IMR-90 (cell line): ENCODE measurements around the gene RTN4IP1. TPM values are rescaled to one million over a fixed set of nuclear protein-coding genes. Genes with fewer than 3 reads are reported as not detected.
A peak's percentile ranks its signal among the peaks of the same experiment; 100 is the strongest.

Source experiments
- ATAC-seq: fragments of 200-7000 bp; cut with Tn5 transposase; 2 replicates; pipeline ENCODE4 v1.9.1; 2020; ENCODE audit warnings: low read depth, mild to moderate bottlenecking, moderate library complexity
- BruUV-seq: library from RNA; stranded (reverse); fragments of 400-500 nt; replicated peaks from 2 replicates; lab custom pipeline; 2021; lab: Mats Ljungman, UMichigan
- CTCF ChIA-PET: fragments of 300-600 bp; formaldehyde crosslinking; extraction: SDS; loops from one replicate; lab custom pipeline; 2021; ENCODE audit warnings: antibody characterized with exemption; lab: Yijun Ruan, JAX
- POLR2A ChIA-PET: fragments of 300-600 bp; sonication (Branson Sonifier 250); formaldehyde crosslinking; loops from one replicate; lab custom pipeline; 2022; ENCODE audit warnings: antibody characterized with exemption; ENCODE audit not compliant: unreplicated experiment; lab: Charles Lee
- DNase-seq: peaks from one replicate; pipeline ENCODE4 v3.0.0; 2013
- H2AFZ ChIP-seq: replicated peaks from 2 replicates; pipeline ENCODE3; 2013; ENCODE audit warnings: low read length, mild to moderate bottlenecking; ENCODE audit not compliant: poor library complexity
- H2AK5ac ChIP-seq: 2 replicates; pipeline ENCODE4 v1.6.1; 2013; ENCODE audit warnings: low read depth, low read length, inconsistent platforms
- H2AK9ac ChIP-seq: replicated peaks from 2 replicates; pipeline ENCODE3; 2013; ENCODE audit warnings: mild to moderate bottlenecking, low read depth, low read length, moderate library complexity; ENCODE audit not compliant: poor library complexity
- H2BK120ac ChIP-seq: 2 replicates; pipeline ENCODE4 v1.6.1; 2013; ENCODE audit warnings: low read depth, low read length, inconsistent platforms
- H2BK15ac ChIP-seq: 3 replicates; pipeline ENCODE4 v1.6.1; 2013; ENCODE audit warnings: low read depth, low read length, inconsistent platforms
- H2BK20ac ChIP-seq: 2 replicates; pipeline ENCODE4 v1.6.1; 2013; ENCODE audit warnings: low read depth, mild to moderate bottlenecking, inconsistent platforms, low read length, moderate library complexity
- H2BK5ac ChIP-seq: 2 replicates; pipeline ENCODE4 v1.6.1; 2013; ENCODE audit warnings: mild to moderate bottlenecking, low read depth, low read length, inconsistent platforms; ENCODE audit not compliant: poor library complexity, severe bottlenecking
- H3K14ac ChIP-seq: replicated peaks from 2 replicates; pipeline ENCODE4 v1.6.1; 2013; ENCODE audit warnings: low read depth, low read length, inconsistent platforms
- H3K18ac ChIP-seq: 2 replicates; pipeline ENCODE4 v1.6.1; 2013; ENCODE audit warnings: low read depth, low read length, control low read depth
- H3K23ac ChIP-seq: 2 replicates; pipeline ENCODE4 v1.6.1; 2013; ENCODE audit warnings: low read depth, low read length, inconsistent platforms
- H3K27ac ChIP-seq: 2 replicates; pipeline ENCODE4 v1.5.1; 2013; ENCODE audit warnings: mild to moderate bottlenecking, control low read depth, low read length; ENCODE audit not compliant: insufficient read depth
- H3K27me3 ChIP-seq: 2 replicates; pipeline ENCODE4 v1.6.1; 2013; ENCODE audit warnings: low read length; ENCODE audit not compliant: control insufficient read depth, insufficient read depth
- H3K36me3 ChIP-seq: 2 replicates; pipeline ENCODE4 v1.6.1; 2013; ENCODE audit warnings: low read length, mixed read lengths; ENCODE audit not compliant: control insufficient read depth, insufficient read depth
- H3K4ac ChIP-seq: 2 replicates; pipeline ENCODE4 v1.6.1; 2013; ENCODE audit warnings: low read depth, low read length, inconsistent platforms
- H3K4me1 ChIP-seq: 2 replicates; pipeline ENCODE4 v1.6.1; 2013; ENCODE audit warnings: low read length, mixed read lengths; ENCODE audit not compliant: control insufficient read depth, insufficient read depth
- H3K4me2 ChIP-seq: 2 replicates; pipeline ENCODE4 v1.6.1; 2013; ENCODE audit warnings: low read depth, mild to moderate bottlenecking, control low read depth, low read length, moderate library complexity
- H3K4me3 ChIP-seq: 2 replicates; pipeline ENCODE4 v1.5.1; 2013; ENCODE audit warnings: low read depth, mild to moderate bottlenecking, control low read depth, low read length, moderate library complexity; ENCODE audit not compliant: insufficient read depth
- H3K56ac ChIP-seq: 2 replicates; pipeline ENCODE4 v1.6.1; 2013; ENCODE audit warnings: low read length, inconsistent platforms; ENCODE audit not compliant: insufficient read depth; ENCODE audit errors: extremely low read depth
- H3K79me1 ChIP-seq, 2 experiments: 2 replicates each; pipeline ENCODE4 v1.6.1; 2013; ENCODE audit warnings: low read length in 2 of 2, inconsistent platforms in 1 of 2, low read depth in 1 of 2
- H3K9ac ChIP-seq: 2 replicates; pipeline ENCODE4 v1.6.1; 2013; ENCODE audit warnings: low read depth, low read length, control low read depth
- H3K9me1 ChIP-seq: 2 replicates; pipeline ENCODE4 v1.6.1; 2013; ENCODE audit warnings: low read length, inconsistent platforms; ENCODE audit not compliant: insufficient read depth
- H3K9me3 ChIP-seq: 2 replicates; pipeline ENCODE4 v1.6.1; 2013; ENCODE audit warnings: low read length; ENCODE audit not compliant: control insufficient read depth, insufficient read depth
- H4K20me1 ChIP-seq: 2 replicates; pipeline ENCODE4 v1.6.1; 2013; ENCODE audit warnings: low read length, inconsistent platforms; ENCODE audit not compliant: insufficient read depth
- H4K5ac ChIP-seq: 2 replicates; pipeline ENCODE4 v1.6.1; 2013; ENCODE audit warnings: mild to moderate bottlenecking, low read depth, low read length, control low read depth
- H4K8ac ChIP-seq, 2 experiments: 2 replicates each; pipeline ENCODE4 v1.6.1; 2013; ENCODE audit warnings: low read depth in 2 of 2, low read length in 2 of 2, control low read depth in 1 of 2, inconsistent platforms in 1 of 2
- H4K91ac ChIP-seq: 2 replicates; pipeline ENCODE4 v1.6.1; 2013; ENCODE audit warnings: low read depth, low read length, inconsistent platforms; ENCODE audit not compliant: insufficient read depth
- MAZ ChIP-seq: IDR thresholded peaks from 2 replicates; pipeline ENCODE4 v1.6.1; 2012; ENCODE audit warnings: low read depth, mild to moderate bottlenecking, low read length, improper control_type of control experiment, moderate library complexity, borderline replicate concordance
- RCOR1 ChIP-seq: IDR thresholded peaks from 2 replicates; pipeline ENCODE4 v1.6.1; 2012; ENCODE audit warnings: mild to moderate bottlenecking, low read length, improper control_type of control experiment; ENCODE audit not compliant: insufficient replicate concordance
- WGBS, 2 experiments: methylation state at CpG; one replicate each; pipeline versions ENCODE4 v1.1.5 to v1.1.7; 2013; ENCODE audit warnings: missing lambda C conversion rate in 2 of 2; ENCODE audit not compliant: insufficient read length in 1 of 2; ENCODE audit errors: extremely low coverage in 2 of 2; 5-methylcytosine and 5-hydroxymethylcytosine counted together
- dilution Hi-C: fragments of 300-500 bp; cut with HindIII; formaldehyde crosslinking; loops from one replicate; pipeline ENCODE4 v1.14.3; 2018; ENCODE audit warnings: low sequenced_read_pairs; ENCODE audit not compliant: unreplicated experiment
- in situ Hi-C: fragments of 300-500 bp; cut with MboI; formaldehyde crosslinking; loops from 3 replicates; pipeline ENCODE4 v1.14.3; 2019; ENCODE audit warnings: low sequenced_read_pairs, inconsistent platforms, mixed read lengths
- intact Hi-C: fragments of 100-400 bp; cut with micrococcal nuclease; formaldehyde crosslinking; loops from 2 replicates; pipeline ENCODE4 v1.10.0; 2022
- polyA plus RNA-seq, 3 experiments: library from polyadenylated mRNA; depleted of rRNA; stranded (reverse); fragments of >200 nt; gene quantifications; 2 replicates each; pipeline ENCODE4 v1.2.3, GENCODE V29; 2012; ENCODE audit warnings: low replicate concordance in 1 of 3
- total RNA-seq: library from RNA; depleted of rRNA; stranded (reverse); fragments of >200 nt; gene quantifications from 2 replicates; pipeline ENCODE4 v1.2.3, GENCODE V29; 2012

RTN4IP1 gene
- total and polyA plus RNA-seq, 2 of the 4 experiments (the other 2 are of a cell fraction), result 5.7 to 9.9 TPM

- no TSS peak for BruUV-seq
- ATAC-seq (no peak), DNase-seq (no peak)
- Histone ChIP-seq H2AK9ac (no peak overlapping the region), H2BK5ac (no peak overlapping the region), H3K9ac (no peak overlapping the region), H4K5ac (no peak overlapping the region), H4K8ac (no peak overlapping the region; a peak in 2 of 4 replicates), H3K36me3 (no peaks in the 10 kb centered on the region), H3K27ac (no peak overlapping the region), H3K9me3 (no peaks in the 10 kb centered on the region), H2BK15ac (0 out of 3 replicates have a peak overlapping the region, but pooled peaks have one; percentile 50), H3K56ac (no peak overlapping the region), H3K14ac (no peak overlapping the region; the same call in 1 of the 2 replicates), H3K79me1 (no peaks in the 10 kb centered on the region), H3K23ac (0 out of 2 replicates have a peak overlapping the region, but pooled peaks have one; percentile 3), H3K4me2 (no peak overlapping the region), H2AK5ac (peak overlapping the region; percentile 29; the same call in 1 of the 2 replicates), H3K18ac (peak overlapping the region; percentile 14; the same call in 1 of the 2 replicates), H4K91ac (peak overlapping the region; percentile 41), H2BK20ac (peak overlapping the region; percentile 51), H3K27me3 (no peaks in the 10 kb centered on the region), H3K4ac (no peak overlapping the region), H3K4me3 (no peak overlapping the region), H2BK120ac (no peak overlapping the region), H4K20me1 (no peaks in the 10 kb centered on the region), H3K4me1 (peaks cover 2% of the 10 kb centered on the region; the same call in 1 of the 2 replicates), H2AFZ (no peak overlapping the region), H3K9me1 (no peaks in the 10 kb centered on the region)
- dilution Hi-C loops (no loop called here), intact Hi-C loops (no loop called here), in situ Hi-C loops (no loop called here)
- no CpG with 5 or more reads among the region's 9 CpGs for WGBS, 2 experiments
- ChIA-PET POLR2A (no interaction called here), CTCF (no interaction called here)
- TF ChIP-seq RCOR1 (no peak), MAZ (no peak)
Observed at GRCh38 chr6:106539936-106540335, 89.4 kb downstream of the RTN4IP1 start.
